ENCODE data around the gene SEC24C. TPM values are rescaled to one million over a fixed set of nuclear protein-coding genes. Genes with fewer than 3 reads are reported as not detected.

The SEC24C gene
- total and polyA plus RNA-seq, 2 of the 4 experiments (the other 2 are of a cell fraction) = 74.2 to 88.9 TPM

- in situ Hi-C loops (cut with MboI; ENCODE audit: low sequenced_read_pairs) (no loop called here), dilution Hi-C loops (cut with HindIII; ENCODE audit: low sequenced_read_pairs, unreplicated experiment) (no loop called here), intact Hi-C loops (cut with micrococcal nuclease) (loop anchor here (10.0 kb wide), 1 partner anchor 219 kb away; no protein-coding TSS in a partner anchor)
- Histone ChIP-seq H3K18ac (ENCODE audit: low read depth, low read length) (peak overlapping the region; percentile 94), H3K27me3 (ENCODE audit: control insufficient read depth, insufficient read depth, low read length) (no peaks in the 10 kb centered on the region), H2AK9ac (replicated peaks; ENCODE audit: low read depth, low read length, poor library complexity) (peak overlapping the region; percentile 94), H3K36me3 (ENCODE audit: control insufficient read depth, insufficient read depth, low read length) (peaks cover 9% of the 10 kb centered on the region), H3K14ac (replicated peaks; ENCODE audit: low read depth, low read length) (peak overlapping the region; percentile 95), H3K9me3 (ENCODE audit: control insufficient read depth, insufficient read depth, low read length) (no peaks in the 10 kb centered on the region), H2BK20ac (ENCODE audit: low read depth, low read length) (peak overlapping the region; percentile 50; the same call in 1 of the 2 replicates), H3K9me1 (ENCODE audit: insufficient read depth, low read length) (0 out of 2 replicates have a peak, but pooled peaks cover 3% of the 10 kb centered on the region), H4K20me1 (ENCODE audit: insufficient read depth, low read length) (peaks cover 3% of the 10 kb centered on the region; the same call in 1 of the 2 replicates), H2BK120ac (ENCODE audit: low read depth, low read length) (peak overlapping the region; percentile 80), H4K5ac (ENCODE audit: low read depth, low read length) (peak overlapping the region; percentile 99), H3K56ac (ENCODE audit: extremely low read depth, insufficient read depth, low read length) (peak overlapping the region; percentile 98), H3K4me3 (ENCODE audit: insufficient read depth, low read depth, low read length) (peak overlapping the region; percentile 86), H3K4me1 (ENCODE audit: control insufficient read depth, insufficient read depth, low read length) (peaks cover 2% of the 10 kb centered on the region; the same call in 1 of the 2 replicates), H2AK5ac (ENCODE audit: low read depth, low read length) (peak overlapping the region; percentile 96), H2AFZ (replicated peaks; ENCODE audit: low read length, poor library complexity) (peak overlapping the region; percentile 89), H3K4ac (ENCODE audit: low read depth, low read length) (peak overlapping the region; percentile 98), H4K8ac (ENCODE audit: low read depth in 2 of 2, low read length in 2 of 2) (peak overlapping the region; percentile 95 to 98), H4K91ac (ENCODE audit: insufficient read depth, low read depth, low read length) (peak overlapping the region; percentile 92), H2BK5ac (ENCODE audit: low read depth, low read length, poor library complexity, severe bottlenecking) (peak overlapping the region; percentile 95), H3K79me1 (ENCODE audit: low read depth in 1 of 2, low read length in 2 of 2) (peaks cover 19 to 62% of the 10 kb centered on the region in 2 experiments), H3K4me2 (ENCODE audit: low read depth, low read length) (peak overlapping the region; percentile 87), H3K9ac (ENCODE audit: low read depth, low read length) (peak overlapping the region; percentile 94), H3K23ac (ENCODE audit: low read depth, low read length) (peak overlapping the region; percentile 87), H3K27ac (ENCODE audit: insufficient read depth, low read length) (peak overlapping the region; percentile 95), H2BK15ac (ENCODE audit: low read depth, low read length) (peak overlapping the region; percentile 80; the same call in 1 of the 3 replicates)
- ChIA-PET POLR2A (ENCODE audit: unreplicated experiment) (interaction anchor here (0.9 kb wide), 1 partner anchor 13 kb away, joined by 3 read pairs; no protein-coding TSS in a partner anchor), CTCF (no interaction called here)
- no CpG with 5 or more reads among the region's 6 CpGs for WGBS, 2 experiments (ENCODE audit: extremely low coverage in 2 of 2, insufficient read length in 1 of 2)
- ATAC-seq (ENCODE audit: low read depth) (no peak), DNase-seq (no peak)
- no TSS peak for BruUV-seq (replicated peaks)
- TF ChIP-seq MAFK (IDR thresholded peaks at IDR 0.05; ENCODE audit: low read depth, low read length) = no peak
- no peak for TF ChIP-seq CTCF (conservative IDR thresholded peaks at IDR 0.05; ENCODE audit: low read depth, low read length)
- TF ChIP-seq MXI1 (IDR thresholded peaks at IDR 0.05; ENCODE audit: borderline replicate concordance, low read depth, low read length) = no peak
- no peak for TF ChIP-seq ELK1 (IDR thresholded peaks at IDR 0.05; ENCODE audit: borderline replicate concordance, low read depth, low read length)
- TF ChIP-seq MAZ (IDR thresholded peaks at IDR 0.05; ENCODE audit: borderline replicate concordance, low read depth, low read length) = no peak
- TF ChIP-seq POLR2A (IDR thresholded peaks at IDR 0.05; ENCODE audit: low read depth, low read length) = no peak
- no peak for TF ChIP-seq NFE2L2 (IDR thresholded peaks at IDR 0.05; ENCODE audit: low read depth, low read length)
- no peak for TF ChIP-seq BHLHE40 (IDR thresholded peaks at IDR 0.05; ENCODE audit: low read depth, low read length)
- TF ChIP-seq SMC3 (IDR thresholded peaks at IDR 0.05; ENCODE audit: low read depth, low read length) = no peak
- TF ChIP-seq CEBPB (IDR thresholded peaks at IDR 0.05; ENCODE audit: low read depth, low read length) = no peak
- no peak for TF ChIP-seq RFX5 (IDR thresholded peaks at IDR 0.05; ENCODE audit: low read depth, low read length)
- no peak for TF ChIP-seq USF2 (IDR thresholded peaks at IDR 0.05; ENCODE audit: low read depth, low read length)
- no peak for TF ChIP-seq CHD1 (IDR thresholded peaks at IDR 0.05; ENCODE audit: low read depth, low read length)
- no peak for TF ChIP-seq RCOR1 (IDR thresholded peaks at IDR 0.05; ENCODE audit: insufficient replicate concordance, low read length)
- TF ChIP-seq FOS (IDR thresholded peaks at IDR 0.05; ENCODE audit: low read depth, low read length) = no peak
These were observed 756 bp upstream of the SEC24C start for GRCh38 chr10:73743327-73743904.

Data from IMR-90 (cell line).